NCI-H2107 treated with DMSO at 0.1 percent for 48 hours (cell line): ENCODE results near the gene SCEL.
A peak's percentile ranks its signal among the peaks of the same experiment; 100 is the strongest.
"Not testable (repeated sequence)": the region's sequence is repeated elsewhere in the genome, so short reads cannot be mapped to it uniquely, and the experiment has no call there.

Experiments
- DNase-seq: peaks from one replicate; lab custom pipeline; 2025; ENCODE audit not compliant: unreplicated experiment; lab: John Stamatoyannopoulos, UW

The SCEL gene

GRCh38 chr13:77535448-77535847, at the start of gene SCEL:
Gene SCEL, plus strand, starts transcription at chr13:77535706. Its CDS starts 20,170 bp downstream, at chr13:77555876.
- no peak for DNase-seq

- DNase-seq = no peak
Observed at GRCh38 chr13:77489566-77490337, 45.8 kb upstream of the SCEL start.

- peak; percentile 37 for DNase-seq
Observed at GRCh38 chr13:77492982-77493381, 42.5 kb upstream of the SCEL start.

GRCh38 chr13:77494226-77494625, 41.3 kb upstream of the SCEL start:
- no peak for DNase-seq

- DNase-seq = no peak
Observed at GRCh38 chr13:77497350-77497749, 38.2 kb upstream of the SCEL start.

GRCh38 chr13:77497835-77498234, 37.7 kb upstream of the SCEL start:
- DNase-seq = no peak

- DNase-seq = no peak
Observed at GRCh38 chr13:77502104-77502720, 33.3 kb upstream of the SCEL start.

- DNase-seq = no peak
Observed at GRCh38 chr13:77503398-77503797, 32.1 kb upstream of the SCEL start.

GRCh38 chr13:77506874-77507273, 28.6 kb upstream of the SCEL start:
- no peak for DNase-seq

GRCh38 chr13:77507931-77508776, 27.4 kb upstream of the SCEL start:
- DNase-seq = peak; percentile 14

- no peak for DNase-seq
Observed at GRCh38 chr13:77508959-77509620, 26.4 kb upstream of the SCEL start.

- DNase-seq = no peak
Observed at GRCh38 chr13:77510156-77510555, 25.4 kb upstream of the SCEL start.

GRCh38 chr13:77511552-77511951, 24.0 kb upstream of the SCEL start:
- no peak for DNase-seq

- no peak for DNase-seq
Observed at GRCh38 chr13:77513719-77514335, 21.7 kb upstream of the SCEL start.

- no peak for DNase-seq
Observed at GRCh38 chr13:77514336-77514726, 21.2 kb upstream of the SCEL start.

- DNase-seq = no peak
Observed at GRCh38 chr13:77515785-77516184, 19.7 kb upstream of the SCEL start.

- no peak for DNase-seq
Observed at GRCh38 chr13:77516342-77516789, 19.1 kb upstream of the SCEL start.

- DNase-seq = no peak
Observed at GRCh38 chr13:77518266-77518665, 17.2 kb upstream of the SCEL start.

GRCh38 chr13:77519396-77519795, 16.1 kb upstream of the SCEL start:
- not testable (repeated sequence) for DNase-seq

GRCh38 chr13:77519808-77520207, 15.7 kb upstream of the SCEL start:
- DNase-seq = no peak

GRCh38 chr13:77521194-77521593, 14.3 kb upstream of the SCEL start:
- no peak for DNase-seq
